ENCODE measurements around the gene CAMK4.

The CAMK4 gene

DNA sequence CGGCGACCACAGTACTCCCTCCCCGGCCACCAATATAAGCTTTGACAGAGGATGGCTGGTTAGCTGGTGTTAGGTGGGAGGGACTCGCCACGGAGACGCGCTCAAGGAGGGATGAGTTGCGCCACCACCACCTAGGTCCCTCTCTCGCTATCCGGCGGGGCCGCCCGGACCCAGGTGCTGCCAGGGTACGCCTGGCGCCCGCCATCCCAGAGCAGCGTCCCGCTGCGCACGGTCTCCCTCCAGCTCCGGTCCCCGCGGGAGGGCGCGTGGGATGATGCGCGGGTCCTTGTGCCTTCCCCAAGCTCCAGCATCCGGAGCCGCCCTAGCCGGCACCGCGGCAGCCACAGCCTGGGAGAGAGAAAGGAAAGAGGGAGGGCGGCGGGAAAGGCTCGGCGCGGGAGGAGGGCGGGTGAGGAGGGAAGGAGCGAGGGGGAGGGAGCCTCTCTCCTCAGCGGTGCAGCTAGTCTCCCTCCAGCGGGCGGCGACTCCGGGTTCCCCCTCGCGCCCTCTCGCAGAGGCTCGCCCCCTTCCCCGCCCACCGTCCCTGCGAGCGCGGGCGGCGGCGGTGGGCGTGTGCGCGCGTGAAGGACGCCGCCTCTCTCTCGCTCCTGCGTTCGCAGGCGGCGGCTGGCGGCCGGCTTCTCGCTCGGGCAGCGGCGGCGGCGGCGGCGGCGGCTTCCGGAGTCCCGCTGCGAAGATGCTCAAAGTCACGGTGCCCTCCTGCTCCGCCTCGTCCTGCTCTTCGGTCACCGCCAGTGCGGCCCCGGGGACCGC, at the start of gene CAMK4:
CAMK4 (plus strand) TSS at position 598 of the 774 bp plus-strand sequence; CDS start at position 698, 100 bp downstream.
- no peak for DNase-seq

DNA sequence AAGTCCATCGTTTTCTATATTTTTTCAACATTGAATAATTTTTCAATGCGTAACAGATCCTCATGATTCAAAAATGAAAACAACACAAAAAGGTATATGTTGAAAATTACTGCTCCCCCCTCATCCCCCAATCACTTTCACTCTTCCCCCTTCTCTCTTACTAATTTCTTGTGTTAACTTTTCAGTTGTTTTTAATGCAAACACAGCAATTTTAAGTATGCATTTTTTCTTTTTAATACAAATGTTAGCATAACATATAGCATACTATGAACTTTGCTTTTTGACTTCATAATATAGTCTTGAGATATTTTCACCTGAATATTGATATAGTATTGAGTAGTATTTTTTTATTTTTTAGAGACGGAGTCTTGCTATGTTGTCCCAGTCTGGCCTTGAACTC, 41.1 kb upstream of the CAMK4 start:
- DNase-seq: no peak

DNA sequence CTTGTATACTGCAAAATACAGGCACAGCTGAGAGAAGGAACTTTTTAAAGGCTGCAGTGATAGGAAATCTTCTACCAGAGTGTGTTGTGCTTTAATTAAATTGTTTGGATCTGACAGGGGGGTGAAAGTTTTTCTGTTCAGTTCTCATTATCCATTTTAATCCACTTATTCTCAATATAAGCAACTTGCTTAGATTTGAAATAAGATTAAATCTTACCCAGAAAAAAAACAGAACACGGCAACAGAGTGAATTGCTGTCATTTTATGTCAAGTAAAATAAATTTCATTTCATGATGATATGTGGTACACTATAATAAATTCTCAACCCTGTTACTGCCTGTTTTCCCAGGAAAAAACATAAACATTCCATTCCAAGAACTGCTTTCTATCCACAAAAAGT, 37.1 kb upstream of the CAMK4 start:
- no peak for DNase-seq

DNA sequence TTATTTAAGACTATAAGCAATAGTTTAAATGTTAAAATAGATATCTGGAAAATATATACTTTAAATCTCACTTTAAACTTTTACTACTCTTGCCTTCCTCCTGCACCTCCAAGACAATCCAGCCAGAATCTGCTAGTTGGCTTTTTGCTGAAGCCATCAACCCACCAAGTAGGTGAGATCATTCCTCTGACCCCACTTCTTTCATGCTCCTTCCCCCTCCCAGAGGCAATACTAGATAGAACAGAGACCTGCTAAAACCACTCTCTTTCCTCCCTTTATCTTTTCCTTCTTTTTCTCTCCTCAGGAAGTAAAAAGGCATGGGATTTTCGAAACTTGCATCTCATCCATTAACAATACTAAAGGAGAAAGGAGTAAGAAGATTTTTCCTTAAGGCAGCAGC, 30.1 kb upstream of the CAMK4 start:
- DNase-seq: no peak

DNA sequence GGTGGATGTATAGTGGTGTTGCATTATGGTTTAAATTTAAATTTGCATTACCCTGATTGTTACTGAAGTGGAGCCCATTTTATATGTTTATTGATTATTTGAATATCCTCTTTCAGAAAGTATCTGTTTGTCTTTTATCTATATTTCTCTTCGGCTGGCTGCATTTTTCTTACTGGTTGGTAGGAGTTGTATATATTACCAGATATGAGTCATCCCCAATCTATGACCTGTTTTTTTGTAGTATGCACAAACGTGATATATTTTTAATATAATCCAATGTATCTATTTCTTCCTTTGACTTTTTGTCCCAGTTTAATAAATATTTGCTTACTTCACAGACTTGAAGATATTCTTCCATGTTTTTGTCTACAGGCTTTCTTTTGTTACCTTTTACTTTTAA, 29.3 kb upstream of the CAMK4 start:
- DNase-seq: no peak

DNA sequence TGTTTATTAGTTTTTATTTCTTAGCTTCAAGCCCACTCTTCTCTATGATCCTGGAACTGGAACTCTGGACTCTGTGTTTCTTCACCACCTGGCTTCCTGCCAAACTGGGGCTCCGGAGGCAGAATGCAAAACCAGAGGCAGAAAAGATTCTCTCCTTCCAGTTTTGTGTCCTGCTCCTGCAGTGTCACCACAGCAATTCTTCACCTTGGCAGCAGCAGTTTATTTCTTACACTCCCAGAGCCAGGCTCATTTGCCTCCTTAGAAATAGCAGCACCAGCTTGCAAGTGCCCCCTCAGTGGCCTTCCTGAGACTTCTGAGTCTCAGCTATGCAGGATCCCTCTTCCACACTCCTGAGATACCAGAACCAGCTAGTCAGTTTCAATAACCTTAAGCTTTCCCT, 26.7 kb upstream of the CAMK4 start:
- DNase-seq: no peak

DNA sequence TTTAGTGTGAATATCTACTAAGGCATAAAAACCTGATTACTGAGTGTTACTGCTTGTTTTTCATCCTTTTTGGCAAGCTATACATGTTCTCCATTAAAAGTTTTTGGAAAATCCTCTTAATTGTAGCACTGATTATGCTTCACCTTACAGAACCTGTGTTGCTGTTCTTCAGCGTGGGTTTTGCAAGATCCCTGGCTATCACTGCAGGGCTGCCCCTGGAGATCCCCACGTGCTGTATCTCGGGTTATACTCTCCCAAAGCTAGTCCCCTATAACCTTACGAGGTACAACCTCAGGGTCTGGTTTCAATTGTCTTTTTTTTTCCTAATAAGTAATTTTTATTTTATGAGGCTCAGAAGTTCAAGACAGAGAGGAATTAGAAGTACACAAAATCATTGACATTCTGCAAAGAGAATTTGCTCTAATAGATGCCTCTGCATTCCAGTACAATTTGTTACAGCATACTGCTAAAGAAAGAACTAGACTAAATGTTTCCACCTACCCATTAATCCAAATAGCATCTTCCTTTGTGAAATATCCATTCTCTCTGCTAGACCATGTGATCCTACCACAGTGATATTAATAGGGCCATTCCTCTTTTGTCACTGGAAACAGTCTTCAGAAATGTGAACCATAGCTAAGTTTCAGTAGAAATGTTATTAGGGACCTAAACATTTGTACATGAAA, 25.8 kb upstream of the CAMK4 start:
- no peak for DNase-seq

DNA sequence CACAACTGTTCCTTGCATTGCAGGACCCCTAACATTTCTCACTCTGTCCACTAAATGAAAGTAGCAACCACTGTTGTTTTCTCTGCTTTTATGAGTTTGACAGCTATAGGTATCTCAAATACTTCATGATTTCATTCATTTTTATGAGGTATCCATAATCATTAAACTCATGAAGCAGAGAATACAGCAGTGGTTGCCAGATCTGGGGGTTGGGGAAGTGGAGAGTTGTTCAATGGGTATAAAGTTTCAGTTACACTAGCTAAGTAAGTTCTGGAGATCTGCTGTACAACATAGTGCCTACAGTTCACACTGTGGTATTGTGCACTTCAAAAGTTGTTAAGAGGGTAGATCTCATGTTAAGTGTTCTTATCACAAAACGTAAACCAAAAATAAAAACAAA, 23.4 kb upstream of the CAMK4 start:
- DNase-seq: no peak

DNA sequence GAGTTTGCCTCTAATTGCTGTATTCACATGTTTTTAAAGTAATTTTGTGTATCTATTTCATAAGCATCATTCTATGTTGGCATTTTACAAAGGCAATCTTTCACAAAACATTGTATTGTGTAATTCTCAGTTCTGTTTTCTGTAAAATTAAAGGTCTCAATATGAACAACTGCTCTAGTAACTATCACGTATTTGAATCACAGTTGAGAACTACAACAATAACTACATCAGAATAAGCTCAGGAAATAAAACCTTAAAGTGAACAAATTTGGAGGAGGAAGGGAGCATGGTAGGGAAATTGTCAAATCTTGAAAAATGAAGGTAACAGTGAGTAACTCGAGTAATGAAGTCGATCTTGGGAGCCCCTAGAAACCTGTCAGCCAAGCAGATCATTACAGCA, 22.5 kb upstream of the CAMK4 start:
- DNase-seq: no peak

DNA sequence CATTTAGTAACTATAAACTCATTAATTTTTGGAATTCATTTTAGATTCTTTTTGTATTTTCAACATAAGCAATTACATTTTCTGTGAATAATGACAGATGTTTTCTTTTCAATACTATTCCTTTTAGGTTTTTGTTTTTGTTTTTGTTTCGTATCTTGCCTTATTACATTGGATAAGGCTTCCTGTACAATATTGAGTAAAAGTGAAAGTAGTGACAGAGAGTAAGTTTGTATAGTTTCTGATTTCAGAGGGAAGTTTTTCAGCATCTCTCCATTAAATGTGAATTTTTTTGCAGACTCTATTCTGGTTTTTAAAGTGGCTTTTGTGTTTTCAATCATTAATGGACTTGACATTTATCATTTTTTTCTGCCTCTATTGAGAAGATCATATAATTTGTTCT, 12.8 kb upstream of the CAMK4 start:
- DNase-seq: no peak

DNA sequence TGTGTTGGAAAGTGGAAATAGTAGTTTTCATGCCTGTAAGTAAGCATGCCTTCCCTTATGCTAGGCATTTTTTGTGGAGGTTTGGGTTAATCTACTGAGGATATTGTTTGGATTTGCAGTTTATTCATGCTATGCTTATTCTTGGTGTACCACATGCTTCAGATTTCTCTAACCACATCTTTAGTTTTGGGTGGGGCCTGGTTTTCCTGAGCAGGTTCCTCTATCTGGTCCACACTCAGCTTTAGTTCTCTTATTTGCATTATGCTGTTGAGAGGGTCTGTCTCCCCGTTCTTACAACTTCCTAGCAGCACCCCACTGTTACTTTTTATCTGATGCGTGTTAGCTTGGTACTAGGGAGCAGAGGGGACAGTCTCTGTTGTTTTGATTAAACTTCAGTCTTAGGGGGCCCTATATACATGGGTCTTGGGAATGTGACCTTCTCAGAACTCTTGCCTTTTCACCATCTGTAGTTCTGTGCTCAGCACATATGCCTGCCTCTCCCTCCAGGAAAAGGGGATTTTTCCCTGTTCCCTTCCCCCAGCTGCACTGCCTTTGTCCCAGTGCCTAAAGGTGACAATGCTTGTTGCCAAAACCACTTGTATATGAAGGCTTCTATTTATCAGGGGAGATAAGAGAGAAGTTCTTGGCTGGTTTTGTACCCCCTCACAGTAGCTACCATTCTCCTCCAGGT, 10.0 kb upstream of the CAMK4 start:
- no peak for DNase-seq

DNA sequence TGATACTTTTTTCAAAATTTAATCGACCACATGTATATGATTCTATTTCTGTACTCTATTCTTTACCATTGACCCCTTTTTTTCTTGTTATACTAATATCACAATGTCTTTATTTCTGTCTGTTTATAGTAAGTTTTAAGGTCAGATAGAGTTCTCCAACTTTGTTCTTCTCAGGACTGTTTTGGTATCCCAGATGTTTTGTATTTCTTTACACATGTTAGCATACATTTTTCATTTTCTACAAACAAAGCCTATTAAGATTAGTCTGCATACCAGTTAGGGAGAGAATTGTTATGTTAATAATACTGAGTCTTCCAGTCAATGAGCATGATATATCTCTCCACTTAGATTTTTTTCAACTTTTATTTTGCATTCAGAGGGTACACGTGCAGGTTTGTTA, 8.2 kb upstream of the CAMK4 start:
- DNase-seq: no peak

DNA sequence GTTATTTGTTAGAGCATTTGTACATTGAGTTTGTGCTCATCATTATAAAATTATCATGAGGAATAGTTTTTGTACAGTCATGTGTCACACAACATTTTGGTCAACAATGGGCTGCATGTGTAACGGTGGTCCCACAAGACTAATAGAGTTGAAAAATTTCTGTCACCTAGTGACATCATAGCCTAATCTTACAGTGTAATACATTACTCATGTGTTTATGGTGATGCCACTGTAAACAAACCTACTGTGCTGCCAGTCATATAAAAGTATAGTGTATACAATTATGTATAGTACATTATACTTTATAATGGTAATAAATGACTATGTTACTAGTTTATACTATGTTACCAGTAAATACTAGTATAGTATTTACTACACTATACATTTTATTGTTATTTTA, 3.0 kb upstream of the CAMK4 start:
- no peak for DNase-seq

DNA sequence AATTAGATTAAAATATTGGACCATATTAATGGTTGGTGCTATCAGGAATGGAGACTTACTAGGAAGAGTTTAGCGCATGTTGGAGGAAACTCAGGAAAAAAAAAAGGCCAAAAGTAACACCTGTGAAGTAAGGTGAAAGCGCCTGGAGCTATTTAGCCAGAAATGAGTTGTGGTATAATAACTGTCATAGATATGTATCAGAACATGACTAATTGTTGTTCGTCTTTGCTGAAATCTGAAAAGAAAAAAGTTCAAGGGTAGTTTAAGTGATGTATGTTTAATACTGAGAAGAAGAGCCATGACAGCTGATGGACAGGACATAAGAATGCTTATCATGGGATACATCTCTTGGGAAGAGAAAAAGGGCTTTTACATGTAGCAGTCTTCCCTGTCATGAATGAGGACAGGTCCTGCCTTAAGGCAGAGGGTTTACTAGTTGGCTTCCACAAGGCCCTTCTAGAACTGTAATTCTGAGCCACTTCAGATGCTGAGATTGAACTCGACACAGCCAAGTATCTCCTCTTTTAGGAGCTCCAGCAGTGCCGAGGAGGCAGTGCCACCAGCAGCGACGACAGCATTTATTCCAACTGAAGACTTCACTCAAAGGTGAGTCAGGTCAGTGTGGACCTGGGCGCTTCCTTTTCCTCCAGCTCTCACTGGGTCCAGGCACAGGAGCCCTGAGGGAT, 940 bp upstream of the CAMK4 start:
- DNase-seq: no peak

DNA sequence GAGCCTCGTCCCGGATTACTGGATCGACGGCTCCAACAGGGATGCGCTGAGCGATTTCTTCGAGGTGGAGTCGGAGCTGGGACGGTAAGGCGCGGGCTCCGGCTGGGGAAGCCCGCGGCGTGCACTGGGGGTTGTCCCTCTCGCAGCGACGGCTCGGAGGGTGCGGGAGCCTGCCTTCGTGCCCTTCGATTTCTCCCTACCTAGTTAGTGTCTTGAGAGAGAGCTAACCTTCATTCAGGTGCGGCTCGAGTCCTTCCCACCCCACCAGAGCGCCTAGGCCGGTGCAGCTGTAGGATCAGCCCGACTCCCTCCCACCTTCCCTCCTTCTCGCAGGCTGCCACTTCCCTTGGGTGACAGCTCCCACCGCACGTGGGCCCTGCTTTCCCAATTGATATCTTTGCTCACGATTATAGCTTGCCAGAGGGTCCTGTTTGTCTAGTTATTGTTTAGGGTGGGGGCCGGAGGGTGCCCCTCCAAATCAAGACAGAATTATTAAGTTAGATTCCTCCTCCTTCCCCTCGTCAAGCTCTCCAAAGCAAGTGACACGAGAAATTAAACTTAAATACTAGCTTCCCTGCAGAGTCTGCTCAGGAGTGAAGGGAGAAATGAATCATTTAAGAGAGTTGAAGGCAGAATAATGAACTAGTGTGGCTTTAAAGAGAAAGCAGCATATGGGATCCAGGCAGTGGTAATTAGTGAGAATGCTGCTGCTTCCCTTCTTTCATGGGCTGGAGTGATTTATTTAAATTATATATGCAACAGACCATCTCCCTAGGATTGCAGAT, 569 bp downstream of the CAMK4 start:
- no peak for DNase-seq

DNA sequence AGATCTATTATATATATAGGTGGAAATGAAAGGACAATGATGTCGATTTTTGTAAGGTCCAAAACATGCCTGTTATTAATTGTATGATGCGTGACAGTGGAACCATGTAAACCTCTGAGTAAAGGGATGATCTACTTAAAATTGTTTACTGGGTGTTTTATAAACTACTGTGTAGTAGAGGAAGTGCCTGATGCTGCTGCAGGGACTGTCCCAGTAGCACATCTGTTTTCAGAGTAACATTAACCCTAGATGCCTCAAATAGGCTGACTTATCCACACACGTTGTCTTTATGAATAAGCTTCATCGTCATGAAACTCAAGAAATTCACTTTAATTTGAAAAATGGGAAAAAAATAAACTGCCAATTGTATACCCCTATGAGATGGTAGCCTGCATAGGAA, 1.7 kb downstream of the CAMK4 start:
- no peak for DNase-seq

DNA sequence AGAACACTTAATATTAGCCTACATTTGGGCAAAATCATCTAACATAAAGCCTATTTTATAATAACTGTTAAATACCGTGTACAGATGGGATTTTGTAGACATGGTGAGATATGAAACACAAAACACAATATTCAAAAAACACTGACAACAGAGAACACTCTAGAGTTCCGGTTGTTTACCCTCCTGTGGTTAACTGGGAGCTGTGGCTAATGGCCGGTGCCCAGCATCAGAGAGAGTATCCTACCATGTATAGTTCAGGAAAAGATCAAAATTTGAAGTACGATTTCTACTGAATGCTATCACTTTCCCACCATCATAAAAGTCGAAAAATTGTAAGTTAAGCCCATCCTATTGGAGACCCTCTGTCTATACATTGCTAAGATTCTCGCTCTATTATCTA, 2.4 kb downstream of the CAMK4 start:
- no peak for DNase-seq

DNA sequence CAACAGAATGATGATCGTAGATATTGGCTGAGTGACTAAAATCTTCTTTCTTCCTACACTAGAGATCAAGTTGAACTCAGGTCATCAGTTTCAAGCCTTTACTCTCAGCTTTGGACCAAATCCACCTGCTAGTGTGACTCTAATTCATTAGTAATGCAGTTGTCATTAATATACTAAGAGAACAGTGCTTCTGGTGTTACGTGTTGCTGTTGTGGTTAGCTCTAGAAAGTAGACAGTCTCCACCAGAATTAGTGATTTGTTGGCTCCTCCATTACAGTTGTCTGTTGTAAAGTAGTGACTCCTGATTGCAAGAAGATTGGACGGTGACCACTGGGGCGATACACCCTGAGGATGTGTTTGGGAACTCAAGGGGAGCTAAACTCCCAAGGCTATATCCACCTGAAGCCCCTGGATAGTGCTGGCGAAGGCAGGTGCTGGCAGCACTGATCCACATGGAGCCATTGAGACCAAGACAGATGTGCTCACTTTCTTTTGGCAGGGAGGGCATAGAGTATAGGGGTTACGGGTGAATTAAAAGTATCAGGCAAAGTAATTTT, 3.1 kb downstream of the CAMK4 start:
- no peak for DNase-seq

DNA sequence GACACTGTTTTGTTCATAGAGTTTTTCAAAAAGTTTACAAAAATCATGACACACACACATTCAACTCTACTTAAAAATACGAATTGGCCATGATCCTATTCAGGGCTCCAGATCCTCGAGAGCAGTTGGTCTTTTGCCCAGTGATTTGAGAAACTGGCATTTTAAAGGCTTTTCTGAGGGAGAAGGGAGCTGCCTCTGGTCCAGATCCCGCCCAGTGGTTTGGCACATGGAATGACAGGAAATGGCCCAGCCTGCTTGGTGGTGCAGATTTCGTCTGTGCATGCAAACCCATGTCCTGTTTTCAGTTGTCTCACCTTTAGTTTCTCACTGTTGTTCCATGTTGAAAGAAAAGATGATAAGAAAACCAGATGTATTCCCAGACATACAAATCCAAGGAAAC, 3.6 kb downstream of the CAMK4 start:
- no peak for DNase-seq

DNA sequence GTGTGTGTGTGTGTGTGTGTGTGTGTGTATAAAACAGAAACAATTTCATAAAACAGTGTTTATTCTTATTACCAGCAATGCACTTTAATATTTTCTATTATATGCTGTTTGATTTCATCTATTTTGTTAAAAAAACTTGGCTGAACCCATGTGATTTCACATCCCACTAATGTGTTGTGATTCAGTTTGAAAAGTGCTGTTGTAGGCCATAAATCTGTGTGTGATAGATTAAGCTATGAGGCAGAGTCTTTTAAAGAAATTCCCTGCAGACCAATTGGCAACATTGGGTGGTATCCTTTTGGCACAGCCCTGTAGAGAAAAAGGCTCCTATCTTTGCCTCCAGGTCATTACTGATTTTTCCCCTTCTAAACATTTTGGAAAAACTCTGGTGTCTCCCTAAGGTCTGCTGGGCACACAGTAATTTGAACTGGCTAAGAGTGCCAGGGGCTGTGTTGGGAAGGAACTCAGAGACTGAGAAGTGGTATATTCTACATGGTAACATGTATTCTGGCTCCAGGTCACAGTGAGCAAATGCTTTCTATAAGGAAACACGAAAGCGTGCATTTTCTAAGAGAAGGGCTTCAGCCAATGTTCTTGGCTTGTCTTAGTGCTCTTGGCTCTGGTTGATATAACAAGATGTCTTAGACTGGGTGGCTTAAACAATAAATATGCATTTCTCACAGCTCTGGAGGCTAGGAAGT, 4.5 kb downstream of the CAMK4 start:
- no peak for DNase-seq

DNA sequence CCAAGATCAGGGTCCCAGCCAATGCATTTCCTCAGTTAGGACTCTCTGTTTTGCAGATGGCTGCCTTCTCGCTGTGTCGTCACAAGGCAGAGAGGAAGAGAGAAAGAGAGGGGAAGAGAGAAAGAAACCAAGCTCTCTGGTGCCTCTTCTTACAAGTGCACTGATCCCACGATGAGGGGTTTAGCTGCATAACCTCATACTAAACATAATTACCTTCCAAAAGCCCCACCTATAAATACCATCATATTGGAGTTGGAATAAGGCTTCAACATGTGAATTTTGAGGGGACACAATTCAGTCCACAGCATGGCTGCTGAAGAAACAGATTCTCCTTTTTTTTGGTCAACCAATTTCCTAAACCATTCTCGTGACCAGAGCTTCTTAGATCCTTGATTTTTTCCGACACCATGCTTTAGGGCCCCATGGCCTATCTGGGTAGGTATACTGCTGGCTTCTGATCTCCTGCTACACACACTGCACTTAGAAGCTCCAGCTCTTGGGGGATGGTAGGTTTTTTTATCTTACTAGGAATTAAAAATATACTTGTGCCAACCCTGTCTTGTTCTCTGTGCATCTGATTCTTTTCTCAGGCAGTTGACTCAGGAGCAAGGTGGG, 5.1 kb downstream of the CAMK4 start:
- DNase-seq: no peak

Data from AML-193 (cell line).